ENCODE results near the gene TNS4. TPM values are rescaled to one million over a fixed set of nuclear protein-coding genes. Genes with fewer than 3 reads are reported as not detected.

The TNS4 gene
- total RNA-seq, 1 experiment from 2014 or later, result not detected

GRCh38 chr17:40437095-40437732 lies 64.2 kb downstream of the TNS4 start:
- peak; percentile 53 for DNase-seq (ENCODE audit: low read depth)

- DNase-seq (ENCODE audit: low read depth), result no peak
Observed at GRCh38 chr17:40436636-40437035, 64.8 kb downstream of the TNS4 start.

- DNase-seq (ENCODE audit: low read depth), result no peak
Observed at GRCh38 chr17:40433551-40434415, 67.6 kb downstream of the TNS4 start.

DNA sequence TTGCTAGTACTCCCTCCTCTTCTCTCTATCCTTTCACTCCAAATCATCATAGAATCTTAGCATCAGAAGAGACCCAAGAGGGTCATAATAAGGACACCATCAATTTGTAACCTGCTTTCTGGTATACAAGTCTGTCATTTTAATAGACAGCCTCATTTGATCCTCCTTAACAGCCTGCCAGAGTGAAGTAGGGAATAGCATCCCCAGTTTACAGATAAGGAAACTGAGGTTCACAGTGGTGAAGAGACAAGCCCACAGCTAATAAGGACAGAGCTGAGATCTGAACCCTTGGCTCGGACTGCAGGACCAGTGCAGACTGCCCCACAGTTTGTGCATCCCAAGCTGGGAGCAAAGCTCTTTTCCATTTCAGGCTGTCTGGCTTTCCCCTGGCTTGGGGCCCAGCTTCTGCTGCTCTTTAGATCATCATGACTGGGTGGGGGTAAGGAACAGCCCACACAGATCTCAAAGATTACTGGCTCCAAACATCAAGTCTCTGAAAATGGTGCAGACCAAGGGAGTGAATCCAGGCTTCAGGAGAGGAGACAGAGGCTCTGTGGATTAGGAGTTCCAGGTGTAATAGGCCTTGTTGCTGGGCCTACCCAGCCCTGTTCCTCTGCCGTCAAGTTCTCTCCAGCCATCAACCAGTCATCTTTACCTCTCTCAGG lies 68.4 kb downstream of the TNS4 start:
- peak; percentile 45 for DNase-seq (ENCODE audit: low read depth)

GRCh38 chr17:40431231-40431602 lies 70.2 kb downstream of the TNS4 start:
- no peak for DNase-seq (ENCODE audit: low read depth)

DNA sequence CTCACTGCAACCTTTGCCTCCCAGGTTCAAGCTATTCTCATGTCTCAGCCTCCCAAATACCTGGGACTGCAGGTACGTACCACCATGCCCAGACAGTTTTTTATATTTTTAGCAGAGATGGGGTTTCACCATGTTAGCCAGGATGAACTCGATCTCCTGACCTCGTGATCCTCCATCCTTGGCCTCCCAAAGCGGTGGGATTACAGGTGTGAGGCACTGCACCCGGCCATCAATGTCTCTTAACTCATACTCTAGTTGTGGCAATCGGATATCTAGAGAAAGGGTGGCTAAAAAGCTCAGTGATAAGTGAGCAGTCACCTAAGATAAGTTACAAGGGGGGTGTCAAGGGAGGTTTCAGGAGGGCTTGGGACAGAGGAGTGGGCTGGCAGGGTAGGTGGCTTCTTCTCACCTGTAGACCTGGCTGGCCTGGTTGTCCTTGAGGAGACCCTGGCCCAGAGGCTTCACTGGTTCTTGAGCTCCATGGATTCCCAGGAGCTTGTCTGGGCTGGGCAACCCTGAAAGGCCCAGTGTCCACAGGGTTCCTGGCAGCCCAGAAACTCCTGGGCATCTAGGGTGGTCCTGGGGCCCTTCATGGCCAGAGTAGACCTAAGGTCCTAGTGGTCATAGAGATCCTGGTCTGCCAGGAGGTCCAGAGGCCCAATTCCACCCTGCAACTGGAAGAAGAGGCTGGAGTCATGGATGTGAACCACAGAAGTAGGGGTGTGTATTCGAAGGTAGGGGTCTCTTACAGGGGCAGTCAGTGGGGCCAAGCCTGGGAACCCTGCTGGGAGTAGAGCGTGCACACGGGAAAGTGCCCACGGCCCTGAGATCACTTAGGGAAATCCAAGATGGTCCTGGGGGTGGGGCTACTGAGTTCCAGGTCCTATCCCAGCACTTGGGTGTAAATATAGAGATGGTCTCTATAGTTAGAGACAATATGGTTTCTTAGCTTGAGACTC lies 70.9 kb downstream of the TNS4 start:
- no peak for DNase-seq (ENCODE audit: low read depth)

GRCh38 chr17:40427002-40427491 lies 74.4 kb downstream of the TNS4 start:
- DNase-seq (ENCODE audit: low read depth), result no peak

Other genes with a start within 250 kb of the TNS4 start
- 38.9 and 41.2 TPM in 2 replicates for gene CDC6, start 213.7 kb downstream of the TNS4 start, total RNA-seq (2014; rRNA removed; shearing (Covaris generic))
- gene RARA, start 192.4 kb downstream of the TNS4 start, total RNA-seq (2014; rRNA removed; shearing (Covaris generic)), result 10.2 and 13.3 TPM in 2 replicates
- not detected in 2 replicates for gene GJD3, start 136.9 kb downstream of the TNS4 start, total RNA-seq (2014; rRNA removed; shearing (Covaris generic))
- gene TOP2A, start 83.7 kb downstream of the TNS4 start, total RNA-seq (2014; rRNA removed; shearing (Covaris generic)), result 303 and 315 TPM in 2 replicates
- 2.3 and 2.8 TPM in 2 replicates for gene IGFBP4, start 58.2 kb downstream of the TNS4 start, total RNA-seq (2014; rRNA removed; shearing (Covaris generic))
- gene CCR7, start 63.8 kb upstream of the TNS4 start, total RNA-seq (2014; rRNA removed; shearing (Covaris generic)), result not detected in 2 replicates
- 64.8 and 90.4 TPM in 2 replicates for gene SMARCE1, start 146.2 kb upstream of the TNS4 start, total RNA-seq (2014; rRNA removed; shearing (Covaris generic))
- gene KRT222, start 163.6 kb upstream of the TNS4 start, total RNA-seq (2014; rRNA removed; shearing (Covaris generic)), result not detected in 2 replicates
- not detected in 2 replicates for gene KRT24, start 202.1 kb upstream of the TNS4 start, total RNA-seq (2014; rRNA removed; shearing (Covaris generic))